Stimulated activated CD8-positive, alpha-beta memory T cell treated with anti-CD3 and anti-CD28 coated beads, Interleukin-15, amount 100 ng/mL, for 48 hours (primary cell): ENCODE measurements around the gene RMDN2.
"Not testable (repeated sequence)": the region's sequence is repeated elsewhere in the genome, so short reads cannot be mapped to it uniquely, and the experiment has no call there.

Source experiments
- DNase-seq, 2 donors: peaks; one replicate each; pipeline ENCODE4 v3.0.0-alpha.2; 2020; ENCODE audit warnings: low read depth in 2 of 2

RMDN2 gene

GRCh38 chr2:37992601-37993000 is 67.5 kb downstream of the RMDN2 start:
- no peak for DNase-seq

DNA sequence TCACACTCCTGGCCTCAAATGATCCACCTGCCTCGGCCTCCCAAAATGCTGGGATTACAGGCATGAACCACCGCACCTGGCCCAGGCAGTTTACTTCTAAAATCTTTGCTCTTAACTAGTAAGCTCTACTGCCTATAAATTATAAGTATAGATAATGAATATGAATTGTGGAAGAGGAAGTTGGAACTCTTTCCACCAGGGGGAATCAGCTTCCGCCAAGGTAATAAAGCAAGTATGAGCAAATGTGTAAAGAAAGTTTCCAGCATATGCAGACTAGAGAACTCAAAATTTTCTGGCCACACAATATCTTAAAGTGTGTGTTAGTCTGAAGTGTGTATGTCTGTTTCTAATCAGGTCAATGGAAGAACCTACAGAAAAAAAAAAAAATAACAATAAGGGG is 68.1 kb downstream of the RMDN2 start:
- no peak for DNase-seq

GRCh38 chr2:37997629-37998028 is 72.5 kb downstream of the RMDN2 start:
- no peak for DNase-seq

- DNase-seq, result no peak
Measured at GRCh38 chr2:38000485-38001222, 75.6 kb downstream of the RMDN2 start.

DNA sequence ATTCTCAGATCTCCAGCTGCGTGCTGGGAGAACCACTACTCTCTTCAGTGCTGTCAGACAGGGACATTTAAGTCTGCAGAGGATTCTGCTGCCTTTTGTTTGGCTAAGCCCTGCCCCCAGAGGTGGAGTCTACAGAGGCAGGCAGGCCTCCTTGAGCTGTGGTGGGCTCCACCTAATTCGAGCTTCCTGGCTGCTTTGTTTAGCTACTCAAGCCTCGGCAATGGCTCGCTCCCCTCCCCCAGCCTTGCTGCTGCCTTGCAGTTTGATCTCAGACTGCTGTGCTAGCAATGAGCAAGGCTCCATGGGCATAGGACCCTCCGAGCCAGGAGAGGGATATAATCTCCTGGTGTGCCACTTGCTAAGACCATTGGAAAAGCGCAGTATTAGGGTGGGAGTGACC is 85.1 kb downstream of the RMDN2 start:
- DNase-seq, result not testable (repeated sequence)

- no peak for DNase-seq
Measured at GRCh38 chr2:38010995-38011394, 85.9 kb downstream of the RMDN2 start.

- DNase-seq, result no peak
Measured at GRCh38 chr2:38013158-38013752, 88.2 kb downstream of the RMDN2 start.

DNA sequence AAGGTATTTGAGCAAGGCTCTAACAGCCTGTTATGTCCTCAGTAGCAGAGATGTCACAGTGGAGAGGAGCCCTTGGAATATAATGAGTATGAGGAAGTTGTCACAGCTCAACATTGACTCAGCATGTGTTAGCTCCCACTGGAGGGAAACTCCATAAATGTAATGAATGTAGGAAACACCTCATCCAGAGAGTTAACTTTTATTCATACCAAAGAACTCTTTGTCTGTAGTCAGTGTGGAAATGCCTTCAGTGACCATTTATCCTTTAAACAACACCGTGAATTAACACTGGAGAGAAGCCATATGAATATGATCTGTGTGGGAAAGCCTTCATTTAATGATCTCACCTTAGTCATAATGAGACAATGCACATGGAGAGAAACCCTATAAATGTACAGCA is 91.1 kb downstream of the RMDN2 start:
- DNase-seq, result no peak

GRCh38 chr2:38017836-38018235 is 92.7 kb downstream of the RMDN2 start:
- DNase-seq, result no peak

DNA sequence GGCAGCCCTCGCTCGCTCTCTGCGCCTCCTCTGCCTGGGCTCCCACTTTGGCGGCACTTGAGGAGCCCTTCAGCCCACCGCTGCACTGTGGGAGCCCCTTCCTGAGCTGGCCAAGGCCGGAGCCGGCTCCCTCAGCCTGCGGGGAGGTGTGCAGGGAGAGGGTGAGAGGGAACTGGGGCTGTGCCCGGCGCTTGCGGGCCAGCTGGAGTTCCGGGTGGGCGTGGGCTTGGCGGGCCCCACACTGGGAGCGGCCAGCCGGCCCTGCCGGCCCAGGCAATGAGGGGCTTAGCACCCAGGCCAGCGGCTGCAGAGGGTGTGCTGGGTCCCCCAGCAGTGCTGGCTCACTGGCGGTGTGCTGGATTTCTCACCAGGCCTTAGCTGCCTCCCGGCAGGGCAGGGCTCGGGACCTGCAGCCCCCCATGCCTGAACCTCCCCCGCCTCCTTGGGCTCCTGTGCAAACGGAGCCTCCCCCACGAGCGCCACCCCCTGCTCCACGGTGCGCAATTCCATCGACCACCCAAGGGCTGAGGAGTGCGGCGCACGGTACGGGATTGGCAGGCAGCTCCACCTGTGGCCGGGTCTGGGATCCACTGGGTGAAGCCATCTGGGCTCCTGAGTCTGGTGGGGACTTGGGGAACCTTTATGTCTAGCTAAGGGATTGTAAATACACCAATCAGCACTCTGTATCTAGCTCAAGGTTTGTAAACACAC is 95.4 kb downstream of the RMDN2 start:
- DNase-seq, result not testable (repeated sequence)

GRCh38 chr2:38021589-38021988 is 96.5 kb downstream of the RMDN2 start:
- DNase-seq, result no peak

DNA sequence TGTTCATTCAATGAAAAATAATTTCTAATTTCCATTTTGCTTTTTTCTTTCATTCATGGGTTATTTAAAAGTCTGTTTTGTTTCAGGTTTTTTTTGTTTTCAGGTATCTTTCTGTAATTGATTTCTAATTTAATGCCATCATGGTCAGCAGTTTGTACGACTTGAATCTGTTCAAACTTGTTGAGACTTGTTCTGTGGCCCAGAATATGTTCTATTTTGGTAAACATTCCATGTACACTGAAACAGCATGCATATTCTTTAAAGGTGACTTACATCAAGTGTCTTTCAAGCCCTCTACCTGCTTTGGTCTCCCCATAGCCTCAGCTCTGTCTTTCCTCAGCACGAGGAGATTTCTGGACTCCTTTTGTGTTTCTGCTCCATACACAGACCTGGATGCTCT is 101.8 kb downstream of the RMDN2 start:
- no peak for DNase-seq

DNA sequence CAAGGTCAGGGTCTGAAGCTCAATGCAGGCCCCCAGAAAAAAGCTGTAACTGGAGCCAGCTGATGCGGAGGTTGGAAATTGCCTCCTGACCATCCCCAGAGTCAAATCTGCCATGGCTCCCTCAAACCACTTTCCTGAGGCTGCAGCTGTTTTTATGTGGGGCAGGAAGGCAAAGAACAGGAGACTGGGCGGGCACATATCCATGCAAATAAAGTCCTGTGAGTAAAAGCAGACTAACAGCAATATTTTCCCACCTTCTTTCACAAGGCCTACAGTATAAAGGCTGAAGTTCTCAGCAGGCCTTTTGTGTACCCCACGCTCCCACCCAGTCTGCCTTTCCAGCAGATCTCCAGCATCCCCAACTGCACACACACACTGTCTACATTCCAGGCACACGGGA is 103.7 kb downstream of the RMDN2 start:
- no peak for DNase-seq

DNA sequence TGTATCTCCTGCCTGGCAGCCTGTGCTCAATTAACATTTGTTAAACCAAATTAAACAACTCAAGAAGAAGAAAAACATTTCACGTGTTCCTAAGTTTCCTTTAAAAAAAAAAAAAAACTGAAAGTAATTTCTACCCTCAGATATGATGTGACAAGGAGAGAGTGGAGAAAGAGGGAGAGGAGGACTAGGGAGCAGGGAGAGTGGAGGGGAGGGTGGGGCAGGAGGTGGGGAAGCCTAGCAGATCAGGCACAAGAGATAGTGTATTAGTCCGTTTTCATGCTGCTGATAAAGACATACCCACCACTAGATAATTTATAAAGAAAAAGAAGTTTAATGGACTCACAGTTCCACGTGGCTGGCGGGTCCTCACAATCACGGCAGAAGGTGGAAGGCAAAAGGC is 104.4 kb downstream of the RMDN2 start:
- no peak for DNase-seq

DNA sequence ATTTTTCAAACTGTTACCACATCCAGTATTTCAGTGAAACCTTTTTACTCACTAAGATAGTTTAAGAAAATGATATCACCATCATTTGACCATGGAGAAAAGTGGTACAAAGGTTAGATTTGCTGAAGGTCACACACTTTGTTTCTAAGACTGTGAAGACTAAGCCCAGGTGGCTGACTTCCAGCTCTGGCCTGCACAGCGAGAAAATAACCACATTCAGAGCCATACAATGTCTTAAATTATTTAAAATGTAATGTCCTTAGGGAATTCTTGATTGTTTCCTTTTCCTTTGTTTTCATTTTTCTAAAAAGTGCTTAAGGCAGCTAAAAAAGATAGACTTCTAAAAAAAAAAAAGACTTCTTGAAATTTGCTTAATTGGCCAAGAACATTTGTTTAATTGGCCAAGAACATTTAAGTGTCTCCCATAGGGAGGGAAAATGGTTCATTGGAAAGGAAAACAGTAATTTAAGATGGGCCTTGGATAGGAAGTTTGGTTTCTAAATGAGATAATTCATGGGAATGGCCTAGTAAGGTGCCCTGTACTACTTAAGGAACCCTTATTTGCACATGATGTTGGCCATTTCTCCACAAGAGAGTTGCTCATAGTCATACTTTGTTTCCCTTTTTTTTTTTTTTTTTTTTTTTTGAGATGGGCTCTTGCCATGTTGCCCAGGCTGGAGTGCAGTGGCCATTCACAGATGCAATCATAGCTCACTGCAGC is 105.7 kb downstream of the RMDN2 start:
- DNase-seq, result no peak

- DNase-seq, result no peak
Measured at GRCh38 chr2:38032946-38033345, 107.9 kb downstream of the RMDN2 start.

DNA sequence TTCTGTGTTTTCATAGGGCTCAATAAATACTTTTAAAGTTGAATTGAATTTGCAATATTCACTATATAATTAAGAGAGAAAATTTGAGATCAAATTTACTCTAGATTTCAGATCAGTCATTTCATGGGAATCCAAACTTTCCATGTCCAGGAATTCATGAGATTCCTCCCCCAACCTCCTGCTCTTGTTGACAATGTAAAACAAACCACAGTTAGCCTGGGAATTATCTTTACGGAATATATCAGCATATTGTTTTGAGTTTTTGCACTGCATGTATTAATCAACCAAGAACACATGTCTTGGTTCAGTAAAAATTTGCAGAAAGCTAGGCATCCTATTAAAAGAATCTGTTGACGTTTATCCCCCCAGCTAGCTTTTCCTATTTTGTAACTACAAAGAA is 108.6 kb downstream of the RMDN2 start:
- DNase-seq, result no peak

GRCh38 chr2:38035968-38036367 is 110.9 kb downstream of the RMDN2 start:
- no peak for DNase-seq

DNA sequence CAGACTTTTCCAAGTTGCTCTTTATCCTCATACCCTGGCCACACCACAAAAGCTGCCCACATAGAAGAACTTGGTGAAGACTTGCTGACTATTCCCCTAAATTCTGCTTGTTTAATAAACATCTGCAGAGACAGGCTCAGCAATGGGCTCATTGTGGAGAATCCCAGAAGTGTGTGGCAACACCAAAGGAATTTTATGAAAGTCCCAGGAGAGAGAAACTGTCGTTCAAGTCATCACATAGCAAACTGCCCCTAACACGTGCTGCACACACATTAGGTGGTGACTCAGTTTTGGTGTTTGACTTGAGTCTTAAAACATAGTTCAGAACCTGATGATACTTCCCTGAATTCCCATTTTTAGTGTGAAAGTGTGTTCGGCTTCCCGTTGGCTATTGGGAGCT is 112.2 kb downstream of the RMDN2 start:
- DNase-seq, result no peak

- DNase-seq, result peak; percentile 11 to 14
Measured at GRCh38 chr2:38037757-38038621, 112.9 kb downstream of the RMDN2 start.

DNA sequence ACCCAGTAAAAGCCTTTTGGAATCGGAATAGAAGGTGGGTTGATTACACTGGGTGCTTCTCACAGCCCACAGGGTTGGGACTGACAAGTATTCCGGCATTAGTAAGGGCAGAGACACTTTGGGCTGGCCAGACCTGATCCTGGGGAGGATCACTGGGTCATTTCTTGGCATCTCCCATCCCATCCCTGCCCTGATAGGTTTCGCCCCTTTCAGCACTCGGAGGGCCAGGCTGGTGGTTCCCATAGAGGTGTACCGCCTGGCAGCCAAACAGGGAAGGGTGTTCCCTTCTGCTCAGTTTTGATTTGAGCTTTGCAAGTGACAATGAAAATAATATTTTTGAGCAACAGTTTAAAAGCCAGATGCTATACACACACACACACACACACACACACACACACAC is 113.6 kb downstream of the RMDN2 start:
- no peak for DNase-seq
